Thyroid gland (tissue), 4 donors: ENCODE results near the gene TLE1. TPM values are rescaled to one million over a fixed set of nuclear protein-coding genes. Genes with fewer than 3 reads are reported as not detected.

ENCODE experiments used
- DNase-seq, 2 donors: peaks; one replicate each; pipeline ENCODE4 v3.0.0-alpha.2; 2019
- H3K27ac ChIP-seq, 3 donors: fragments of 200-600 bp; sonication (generic); 1 replicate in 2 of 3; 2 replicates in 1 of 3; pipeline ENCODE4 v1.5.1; 2016 to 2019; ENCODE audit warnings: mild to moderate bottlenecking in 1 of 3, moderate library complexity in 1 of 3
- H3K27me3 ChIP-seq: fragments of 200-600 bp; sonication (generic); one replicate; pipeline ENCODE4 v1.5.1; 2019
- H3K36me3 ChIP-seq, 2 donors: fragments of 200-600 bp; sonication (generic); one replicate each; pipeline ENCODE4 v1.5.1; 2016 to 2019
- H3K4me1 ChIP-seq, 2 donors: fragments of 200-600 bp; sonication (generic); one replicate each; pipeline ENCODE4 v1.5.1; 2017 to 2019
- H3K4me3 ChIP-seq, 3 donors: fragments of 200-600 bp; sonication (generic); replicated peaks in 1 of 3; 1 replicate in 2 of 3; 2 replicates in 1 of 3; pipeline ENCODE4 v1.5.1; 2016; ENCODE audit warnings: mild to moderate bottlenecking in 1 of 3
- H3K9me3 ChIP-seq: fragments of 200-600 bp; sonication (generic); one replicate; pipeline ENCODE4 v1.5.1; 2017
- POLR2A ChIP-seq, 2 donors: fragments of 450-650 bp; IDR thresholded peaks; one replicate each; pipeline ENCODE4 v1.6.1; 2017; ENCODE audit warnings: antibody characterized with exemption in 2 of 2, mild to moderate bottlenecking in 2 of 2, moderate library complexity in 1 of 2
- WGBS, 2 donors: methylation state at CpG; one replicate each; pipeline ENCODE4 v1.1.5; 2017; 5-methylcytosine and 5-hydroxymethylcytosine counted together
- intact Hi-C: fragments of 100-400 bp; cut with DNase I; formaldehyde crosslinking; loops from one replicate; pipeline ENCODE4 v1.15.1; 2023
- total RNA-seq, 4 donors: library from RNA; depleted of rRNA; stranded (reverse); fragments of >200 nt; gene quantifications; one replicate each; pipeline ENCODE4 v1.2.3, GENCODE V29; 2016
- TF ChIP-seq, protein P1 (sequence below), 6 experiments: fragments of 200-600 bp in 3 of 6; fragments of 450-650 bp in 3 of 6; sonication (generic) in 3 of 6; IDR thresholded peaks; one replicate each; pipeline ENCODE4 v1.5.1; 2016 to 2019; ENCODE audit warnings: antibody characterized with exemption in 6 of 6, mild to moderate bottlenecking in 2 of 6, inconsistent platforms in 1 of 6, moderate library complexity in 1 of 6

The TLE1 gene
- total RNA-seq, 4 donors from 2014 or later, result 40.7 to 91.1 (median 58.4) TPM

DNA sequence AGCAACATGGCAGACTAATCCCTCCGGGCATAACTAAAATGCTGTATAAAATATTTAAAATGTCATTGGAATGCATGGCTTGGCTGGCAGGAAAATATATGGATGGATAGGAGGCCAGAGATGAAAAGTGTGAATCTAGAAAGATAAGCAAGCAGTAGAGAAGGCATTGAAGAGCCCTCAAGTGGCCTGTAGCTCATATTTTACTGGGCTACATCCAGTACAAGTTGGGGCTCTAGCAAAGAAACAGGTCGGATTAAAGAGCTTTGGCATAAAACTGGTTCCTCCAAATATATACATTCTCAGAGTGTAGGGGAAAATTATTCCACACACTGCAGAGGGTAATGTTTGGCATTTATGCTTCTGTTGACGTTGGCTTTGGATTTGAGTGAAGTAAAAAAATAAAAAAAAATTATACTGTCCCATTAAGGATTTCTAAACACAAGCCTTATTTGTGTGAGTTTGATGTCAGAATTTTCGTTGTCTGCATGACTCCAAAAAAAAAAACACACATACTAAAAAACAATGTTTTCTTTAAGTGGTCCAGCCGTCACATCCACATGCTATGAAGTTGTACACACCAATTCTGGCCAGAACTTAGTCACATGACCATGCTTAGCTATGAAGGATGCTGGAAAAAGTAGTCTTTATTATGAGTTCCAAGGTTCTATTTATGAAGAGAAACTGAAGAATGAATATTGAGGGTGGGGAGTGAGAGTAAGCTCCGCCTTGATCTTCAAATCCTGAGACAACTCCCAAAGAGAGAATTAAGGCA, 147.0 kb downstream of the TLE1 start:
- Histone ChIP-seq H3K4me3 (no peak overlapping the region), H3K9me3 (no peaks in the 10 kb centered on the region), H3K27ac (no peak overlapping the region), H3K27me3 (no peaks in the 10 kb centered on the region), H3K36me3 (no peaks in the 10 kb centered on the region), H3K4me1 (peaks cover 22% of the 10 kb centered on the region in 2 donors)
- intact Hi-C loops, result no loop called here
- WGBS, 2 donors, result 88 to 91% methylated on average over 6 of the region's 6 CpGs
- DNase-seq, result no peak
- TF ChIP-seq, protein P1, sequence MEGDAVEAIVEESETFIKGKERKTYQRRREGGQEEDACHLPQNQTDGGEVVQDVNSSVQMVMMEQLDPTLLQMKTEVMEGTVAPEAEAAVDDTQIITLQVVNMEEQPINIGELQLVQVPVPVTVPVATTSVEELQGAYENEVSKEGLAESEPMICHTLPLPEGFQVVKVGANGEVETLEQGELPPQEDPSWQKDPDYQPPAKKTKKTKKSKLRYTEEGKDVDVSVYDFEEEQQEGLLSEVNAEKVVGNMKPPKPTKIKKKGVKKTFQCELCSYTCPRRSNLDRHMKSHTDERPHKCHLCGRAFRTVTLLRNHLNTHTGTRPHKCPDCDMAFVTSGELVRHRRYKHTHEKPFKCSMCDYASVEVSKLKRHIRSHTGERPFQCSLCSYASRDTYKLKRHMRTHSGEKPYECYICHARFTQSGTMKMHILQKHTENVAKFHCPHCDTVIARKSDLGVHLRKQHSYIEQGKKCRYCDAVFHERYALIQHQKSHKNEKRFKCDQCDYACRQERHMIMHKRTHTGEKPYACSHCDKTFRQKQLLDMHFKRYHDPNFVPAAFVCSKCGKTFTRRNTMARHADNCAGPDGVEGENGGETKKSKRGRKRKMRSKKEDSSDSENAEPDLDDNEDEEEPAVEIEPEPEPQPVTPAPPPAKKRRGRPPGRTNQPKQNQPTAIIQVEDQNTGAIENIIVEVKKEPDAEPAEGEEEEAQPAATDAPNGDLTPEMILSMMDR (IDR thresholded peaks at IDR 0.05), result no peak
- TF ChIP-seq POLR2A (IDR thresholded peaks at IDR 0.05), result no peak

DNA sequence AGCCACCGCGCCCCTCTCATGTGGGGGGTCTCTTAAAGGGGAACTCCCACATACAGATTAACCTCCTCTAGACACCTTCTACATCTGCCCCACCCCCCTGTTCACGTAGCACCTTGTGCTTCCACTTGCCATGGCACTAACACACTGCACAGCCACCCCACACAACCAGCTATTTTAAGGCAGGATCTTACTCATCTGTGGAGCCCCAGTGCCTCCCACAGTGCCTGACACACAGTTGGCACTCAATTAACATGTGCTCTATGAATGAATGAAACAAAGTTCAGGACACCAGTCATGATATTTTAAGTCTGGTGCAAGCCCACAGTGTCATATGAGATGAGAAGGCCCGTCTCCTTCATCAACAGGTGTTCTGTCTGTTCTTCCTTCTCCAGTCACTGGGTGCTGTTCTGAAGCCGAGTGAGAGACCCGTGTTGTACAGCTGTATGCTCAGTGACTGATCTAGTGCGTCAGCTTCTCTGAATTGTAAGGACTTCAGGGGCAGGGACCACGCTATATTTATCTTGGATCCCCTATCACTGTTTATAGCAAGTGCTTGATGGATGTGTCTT, 149.1 kb downstream of the TLE1 start:
- intact Hi-C loops, result no loop called here
- Histone ChIP-seq H3K27me3 (no peaks in the 10 kb centered on the region), H3K9me3 (no peaks in the 10 kb centered on the region), H3K4me3 (no peak overlapping the region), H3K4me1 (peaks cover 6 to 9% of the 10 kb centered on the region in 2 donors), H3K36me3 (no peaks in the 10 kb centered on the region), H3K27ac (no peak overlapping the region)
- DNase-seq, result no peak
- 93 to 99% methylated on average over 8 of the region's 8 CpGs for WGBS, 2 donors
- TF ChIP-seq POLR2A (IDR thresholded peaks at IDR 0.05), result no peak
- TF ChIP-seq, protein P1 (IDR thresholded peaks at IDR 0.05), result no peak

DNA sequence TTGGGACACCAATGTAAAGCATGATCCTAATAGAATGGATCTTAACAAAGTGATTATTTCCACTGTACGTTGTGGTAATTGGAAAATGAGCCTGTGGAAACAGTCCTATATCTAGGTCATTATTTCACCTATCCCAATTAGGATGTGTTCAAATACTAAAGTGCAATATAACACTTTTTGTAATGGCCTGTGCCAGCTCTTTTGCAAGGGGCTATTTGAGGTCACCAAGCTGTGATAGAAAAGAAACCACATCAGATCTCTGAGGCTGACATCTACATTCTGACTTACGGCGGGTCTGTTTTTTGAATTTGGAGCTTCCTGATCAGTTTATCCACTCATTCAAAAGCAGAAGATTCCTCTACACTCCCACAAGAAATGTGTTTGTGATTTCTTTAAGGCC, 150.0 kb downstream of the TLE1 start:
- H3K27ac ChIP-seq, result no peak overlapping the region
- H3K27me3 ChIP-seq, result no peaks in the 10 kb centered on the region
- peaks cover 6 to 9% of the 10 kb centered on the region in 2 donors for H3K4me1 ChIP-seq
- no peaks in the 10 kb centered on the region for H3K36me3 ChIP-seq
- TF ChIP-seq, protein P1 (IDR thresholded peaks at IDR 0.05), result no peak
- DNase-seq, result no peak
- 96 to 97% methylated on average over 3 of the region's 3 CpGs for WGBS, 2 donors
- H3K9me3 ChIP-seq, result no peaks in the 10 kb centered on the region
- intact Hi-C loops, result no loop called here
- no peak overlapping the region for H3K4me3 ChIP-seq

DNA sequence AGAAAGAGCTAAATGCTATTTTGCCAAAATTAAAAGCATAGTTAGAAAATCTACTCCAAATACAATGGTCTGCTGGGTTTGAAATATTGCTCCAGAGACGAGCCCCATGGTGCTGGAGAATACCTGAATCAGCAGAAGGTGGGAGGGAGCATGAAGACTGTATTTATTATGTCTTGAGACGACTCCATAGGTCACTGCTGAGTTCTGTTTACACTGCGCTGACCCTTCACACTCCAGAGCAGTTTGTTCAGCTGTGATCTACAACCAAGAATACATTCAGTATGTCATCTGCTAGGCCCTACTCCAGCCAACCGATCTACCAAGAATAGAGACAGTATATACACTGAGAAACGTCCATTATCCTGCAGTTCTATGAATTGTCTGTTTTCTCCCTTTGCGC, 150.5 kb downstream of the TLE1 start:
- Histone ChIP-seq H3K27ac (no peak overlapping the region), H3K27me3 (no peaks in the 10 kb centered on the region), H3K4me1 (peaks cover 6 to 8% of the 10 kb centered on the region in 2 donors), H3K9me3 (no peaks in the 10 kb centered on the region), H3K4me3 (no peak overlapping the region), H3K36me3 (no peaks in the 10 kb centered on the region)
- no peak for TF ChIP-seq POLR2A (IDR thresholded peaks at IDR 0.05)
- TF ChIP-seq, protein P1 (IDR thresholded peaks at IDR 0.05), result no peak
- 74 to 75% methylated on average over 6 of the region's 6 CpGs for WGBS, 2 donors
- DNase-seq, result no peak
- intact Hi-C loops, result no loop called here

DNA sequence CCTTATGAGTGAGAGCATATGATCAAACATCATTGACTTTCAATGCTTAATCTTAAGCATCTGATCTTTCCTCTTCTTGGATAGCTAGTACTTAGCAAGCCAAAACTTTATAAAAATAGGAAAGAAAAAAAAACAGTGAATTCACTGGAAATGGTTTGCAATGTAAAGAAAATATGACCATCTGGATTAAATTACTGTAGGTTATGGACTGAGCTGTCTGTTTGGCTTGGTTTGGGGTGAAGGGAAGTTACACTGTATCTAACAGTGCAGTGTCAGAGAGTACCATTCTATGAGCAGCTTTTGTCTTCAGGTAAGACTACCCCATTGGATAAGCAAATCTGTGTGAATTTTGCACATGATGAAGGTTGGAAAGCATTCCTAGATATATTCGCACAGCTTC, 151.4 kb downstream of the TLE1 start:
- Histone ChIP-seq H3K9me3 (no peaks in the 10 kb centered on the region), H3K36me3 (no peaks in the 10 kb centered on the region), H3K27me3 (no peaks in the 10 kb centered on the region), H3K4me1 (peaks cover 0 to 6% of the 10 kb centered on the region in 2 donors), H3K4me3 (no peak overlapping the region), H3K27ac (no peak overlapping the region)
- intact Hi-C loops, result no loop called here
- WGBS, 2 donors, result 92 to 100% methylated on average over 1 of the region's 1 CpG
- DNase-seq, result no peak
- TF ChIP-seq, protein P1 (IDR thresholded peaks at IDR 0.05), result no peak
- TF ChIP-seq POLR2A (IDR thresholded peaks at IDR 0.05), result no peak
